WTC11 (cell line): ENCODE data around the gene IBA57. TPM values are rescaled to one million over a fixed set of nuclear protein-coding genes. Genes with fewer than 3 reads are reported as not detected.

Experiments
- ATAC-seq: fragments of 200-7000 bp; cut with Tn5 transposase; 2 replicates; pipeline ENCODE4 v1.10.0; 2021; ENCODE audit warnings: mild to moderate bottlenecking, moderate library complexity
- CTCF ChIA-PET: fragments of 300-600 bp; sonication (Branson Sonifier 250); formaldehyde crosslinking; loops from one replicate; lab custom pipeline; 2021; ENCODE audit warnings: antibody characterized with exemption; lab: Charles Lee
- POLR2A ChIA-PET: fragments of 350-600 bp; sonication (Branson Sonifier 250); formaldehyde crosslinking; loops from one replicate; lab custom pipeline; 2021; ENCODE audit warnings: antibody characterized with exemption; lab: Charles Lee
- DNase-seq: peaks from one replicate; pipeline ENCODE4 v3.0.0; 2021; ENCODE audit warnings: low spot score
- H3K27ac Mint-ChIP-seq: 2 replicates; pipeline ENCODE4 v1.8.0; 2021; ENCODE audit warnings: mixed read lengths
- H3K27me3 Mint-ChIP-seq: 2 replicates; pipeline ENCODE4 v1.8.0; 2021; ENCODE audit warnings: low read depth, mild to moderate bottlenecking, moderate library complexity, mixed read lengths
- H3K36me3 Mint-ChIP-seq: 2 replicates; pipeline ENCODE4 v1.8.0; 2021; ENCODE audit warnings: mixed read lengths
- H3K4me1 Mint-ChIP-seq: 2 replicates; pipeline ENCODE4 v1.8.0; 2022; ENCODE audit warnings: mixed read lengths
- H3K4me3 Mint-ChIP-seq: 2 replicates; pipeline ENCODE4 v1.8.0; 2021; ENCODE audit warnings: mild to moderate bottlenecking, moderate library complexity, mixed read lengths
- H3K9me3 Mint-ChIP-seq: 2 replicates; pipeline ENCODE4 v1.8.0; 2021; ENCODE audit warnings: mixed read lengths
- CREB1 ChIP-seq: sonication (generic); formaldehyde crosslinking; IDR thresholded peaks from 2 replicates; pipeline ENCODE4 v1.8.0; 2023; ENCODE audit warnings: mild to moderate bottlenecking, missing genetic modification reagents
- ELF4 ChIP-seq: sonication (generic); formaldehyde crosslinking; IDR thresholded peaks from 2 replicates; pipeline ENCODE4 v1.8.1; 2022; ENCODE audit warnings: low read depth, mild to moderate bottlenecking, moderate library complexity, missing genetic modification reagents
- FOXK1 ChIP-seq: sonication (generic); formaldehyde crosslinking; IDR thresholded peaks from 2 replicates; pipeline ENCODE4 v1.8.0; 2022; ENCODE audit warnings: mild to moderate bottlenecking, moderate library complexity, missing genetic modification reagents
- IRF2 ChIP-seq: sonication (generic); formaldehyde crosslinking; IDR thresholded peaks from 2 replicates; pipeline ENCODE4 v1.8.0; 2022; ENCODE audit warnings: low read depth, missing genetic modification reagents, borderline replicate concordance
- KAT7 ChIP-seq: sonication (generic); formaldehyde crosslinking; IDR thresholded peaks from 2 replicates; pipeline ENCODE4 v1.8.1; 2023; ENCODE audit warnings: missing genetic modification reagents, mild to moderate bottlenecking, borderline replicate concordance
- MAX ChIP-seq: sonication (generic); formaldehyde crosslinking; IDR thresholded peaks from 2 replicates; pipeline ENCODE4 v1.8.0; 2022; ENCODE audit warnings: mild to moderate bottlenecking, missing genetic modification reagents
- NR3C1 ChIP-seq: sonication (generic); formaldehyde crosslinking; conservative IDR thresholded peaks from 2 replicates; pipeline ENCODE4 v1.8.1; 2023; ENCODE audit warnings: low read depth, mild to moderate bottlenecking, missing genetic modification reagents
- SMAD3 ChIP-seq: sonication (generic); formaldehyde crosslinking; IDR thresholded peaks from 2 replicates; pipeline ENCODE4 v1.8.0; 2022; ENCODE audit warnings: missing genetic modification reagents, mild to moderate bottlenecking, borderline replicate concordance
- SMAD4 ChIP-seq: sonication (generic); formaldehyde crosslinking; IDR thresholded peaks from 2 replicates; pipeline ENCODE4 v1.8.0; 2022; ENCODE audit warnings: mild to moderate bottlenecking, missing genetic modification reagents
- SP1 ChIP-seq: sonication (generic); formaldehyde crosslinking; conservative IDR thresholded peaks from 2 replicates; pipeline ENCODE4 v1.8.1; 2022; ENCODE audit warnings: missing genetic modification reagents
- TEAD4 ChIP-seq: sonication (generic); formaldehyde crosslinking; IDR thresholded peaks from 2 replicates; pipeline ENCODE4 v1.8.0; 2022; ENCODE audit warnings: mild to moderate bottlenecking, missing genetic modification reagents
- ZBTB21 ChIP-seq: sonication (generic); formaldehyde crosslinking; IDR thresholded peaks from 2 replicates; pipeline ENCODE4 v1.8.1; 2023; ENCODE audit warnings: mild to moderate bottlenecking, missing genetic modification reagents, borderline replicate concordance
- ZNF232 ChIP-seq: sonication (generic); formaldehyde crosslinking; IDR thresholded peaks from 2 replicates; pipeline ENCODE4 v1.8.0; 2022; ENCODE audit warnings: mild to moderate bottlenecking, missing genetic modification reagents
- ZNF416 ChIP-seq: fragments of 250-450 bp; sonication (Bioruptor Pico); IDR thresholded peaks from 2 replicates; pipeline ENCODE4 v1.9.0; 2021; ENCODE audit warnings: mild to moderate bottlenecking, inconsistent platforms
- ZNF423 ChIP-seq: fragments of 250-450 bp; sonication (Bioruptor Pico); IDR thresholded peaks from 2 replicates; pipeline ENCODE4 v2.1.2; 2022; ENCODE audit warnings: mild to moderate bottlenecking, moderate library complexity
- total RNA-seq: library from RNA; stranded (reverse); gene quantifications from 3 replicates; pipeline ENCODE4 v1.2.3, GENCODE V29; 2021
- TF ChIP-seq, protein P1 (sequence below): sonication (generic); formaldehyde crosslinking; IDR thresholded peaks from 2 replicates; pipeline ENCODE4 v1.8.0; 2023; ENCODE audit warnings: missing genetic modification reagents, mild to moderate bottlenecking, borderline replicate concordance
- TF ChIP-seq, protein P2 (sequence below): sonication (generic); formaldehyde crosslinking; IDR thresholded peaks from 2 replicates; pipeline ENCODE4 v1.8.1; 2023; ENCODE audit warnings: mild to moderate bottlenecking, missing genetic modification reagents, moderate library complexity
- TF ChIP-seq, protein P3 (sequence below): sonication (generic); formaldehyde crosslinking; IDR thresholded peaks from 2 replicates; pipeline ENCODE4 v1.8.1; 2023; ENCODE audit warnings: mild to moderate bottlenecking, missing genetic modification reagents
- TF ChIP-seq, protein P4 (sequence below): sonication (generic); formaldehyde crosslinking; conservative IDR thresholded peaks from 2 replicates; pipeline ENCODE4 v1.8.1; 2023; ENCODE audit warnings: mild to moderate bottlenecking, low read depth, missing genetic modification reagents, moderate library complexity
- TF ChIP-seq, protein P5 (sequence below): sonication (generic); formaldehyde crosslinking; IDR thresholded peaks from 2 replicates; pipeline ENCODE4 v1.8.1; 2022; ENCODE audit warnings: mild to moderate bottlenecking, moderate library complexity, missing genetic modification reagents
- TF ChIP-seq, protein P6 (sequence below): fragments of 200-600 bp; IDR thresholded peaks from 2 replicates; pipeline ENCODE4 v1.8.0; 2022; ENCODE audit warnings: antibody characterized with exemption

The IBA57 gene
- total RNA-seq, 1 experiment from 2014 or later: 11.4 TPM

- TF ChIP-seq, protein P1, sequence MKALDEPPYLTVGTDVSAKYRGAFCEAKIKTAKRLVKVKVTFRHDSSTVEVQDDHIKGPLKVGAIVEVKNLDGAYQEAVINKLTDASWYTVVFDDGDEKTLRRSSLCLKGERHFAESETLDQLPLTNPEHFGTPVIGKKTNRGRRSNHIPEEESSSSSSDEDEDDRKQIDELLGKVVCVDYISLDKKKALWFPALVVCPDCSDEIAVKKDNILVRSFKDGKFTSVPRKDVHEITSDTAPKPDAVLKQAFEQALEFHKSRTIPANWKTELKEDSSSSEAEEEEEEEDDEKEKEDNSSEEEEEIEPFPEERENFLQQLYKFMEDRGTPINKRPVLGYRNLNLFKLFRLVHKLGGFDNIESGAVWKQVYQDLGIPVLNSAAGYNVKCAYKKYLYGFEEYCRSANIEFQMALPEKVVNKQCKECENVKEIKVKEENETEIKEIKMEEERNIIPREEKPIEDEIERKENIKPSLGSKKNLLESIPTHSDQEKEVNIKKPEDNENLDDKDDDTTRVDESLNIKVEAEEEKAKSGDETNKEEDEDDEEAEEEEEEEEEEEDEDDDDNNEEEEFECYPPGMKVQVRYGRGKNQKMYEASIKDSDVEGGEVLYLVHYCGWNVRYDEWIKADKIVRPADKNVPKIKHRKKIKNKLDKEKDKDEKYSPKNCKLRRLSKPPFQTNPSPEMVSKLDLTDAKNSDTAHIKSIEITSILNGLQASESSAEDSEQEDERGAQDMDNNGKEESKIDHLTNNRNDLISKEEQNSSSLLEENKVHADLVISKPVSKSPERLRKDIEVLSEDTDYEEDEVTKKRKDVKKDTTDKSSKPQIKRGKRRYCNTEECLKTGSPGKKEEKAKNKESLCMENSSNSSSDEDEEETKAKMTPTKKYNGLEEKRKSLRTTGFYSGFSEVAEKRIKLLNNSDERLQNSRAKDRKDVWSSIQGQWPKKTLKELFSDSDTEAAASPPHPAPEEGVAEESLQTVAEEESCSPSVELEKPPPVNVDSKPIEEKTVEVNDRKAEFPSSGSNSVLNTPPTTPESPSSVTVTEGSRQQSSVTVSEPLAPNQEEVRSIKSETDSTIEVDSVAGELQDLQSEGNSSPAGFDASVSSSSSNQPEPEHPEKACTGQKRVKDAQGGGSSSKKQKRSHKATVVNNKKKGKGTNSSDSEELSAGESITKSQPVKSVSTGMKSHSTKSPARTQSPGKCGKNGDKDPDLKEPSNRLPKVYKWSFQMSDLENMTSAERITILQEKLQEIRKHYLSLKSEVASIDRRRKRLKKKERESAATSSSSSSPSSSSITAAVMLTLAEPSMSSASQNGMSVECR: no peak
- TF ChIP-seq SMAD4 (CRISPR knock-in tag): no peak
- no peak for TF ChIP-seq KAT7 (CRISPR knock-in tag)
- TF ChIP-seq, protein P2, sequence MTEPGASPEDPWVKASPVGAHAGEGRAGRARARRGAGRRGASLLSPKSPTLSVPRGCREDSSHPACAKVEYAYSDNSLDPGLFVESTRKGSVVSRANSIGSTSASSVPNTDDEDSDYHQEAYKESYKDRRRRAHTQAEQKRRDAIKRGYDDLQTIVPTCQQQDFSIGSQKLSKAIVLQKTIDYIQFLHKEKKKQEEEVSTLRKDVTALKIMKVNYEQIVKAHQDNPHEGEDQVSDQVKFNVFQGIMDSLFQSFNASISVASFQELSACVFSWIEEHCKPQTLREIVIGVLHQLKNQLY: no peak
- TF ChIP-seq NR3C1 (CRISPR knock-in tag): no peak
- TF ChIP-seq ELF4 (CRISPR knock-in tag): no peak
- no peak for TF ChIP-seq ZNF416
Observed at GRCh38 chr1:228207851-228208821, 42.5 kb downstream of the IBA57 start, which contains the start of gene OBSCN (continued).

GRCh38 chr1:228208831-228209551 is 43.4 kb downstream of the IBA57 start:
- Mint-ChIP-seq H3K27me3 (peaks cover 40% of the 10 kb centered on the region), H3K4me1 (no peaks in the 10 kb centered on the region), H3K27ac (no peak overlapping the region), H3K36me3 (no peaks in the 10 kb centered on the region), H3K9me3 (no peaks in the 10 kb centered on the region), H3K4me3 (no peak overlapping the region)
- ChIA-PET POLR2A (interaction anchor here (0.9 kb wide), 1 partner anchor 198 kb away, joined by 4 read pairs; the partner anchor contains the start of gene TRIM11), CTCF (interaction anchor here (0.6 kb wide), 1 partner anchor 51 kb away, joined by 4 read pairs; no protein-coding TSS in a partner anchor)
- ATAC-seq: no peak
- no peak for DNase-seq
- TF ChIP-seq, protein P3, sequence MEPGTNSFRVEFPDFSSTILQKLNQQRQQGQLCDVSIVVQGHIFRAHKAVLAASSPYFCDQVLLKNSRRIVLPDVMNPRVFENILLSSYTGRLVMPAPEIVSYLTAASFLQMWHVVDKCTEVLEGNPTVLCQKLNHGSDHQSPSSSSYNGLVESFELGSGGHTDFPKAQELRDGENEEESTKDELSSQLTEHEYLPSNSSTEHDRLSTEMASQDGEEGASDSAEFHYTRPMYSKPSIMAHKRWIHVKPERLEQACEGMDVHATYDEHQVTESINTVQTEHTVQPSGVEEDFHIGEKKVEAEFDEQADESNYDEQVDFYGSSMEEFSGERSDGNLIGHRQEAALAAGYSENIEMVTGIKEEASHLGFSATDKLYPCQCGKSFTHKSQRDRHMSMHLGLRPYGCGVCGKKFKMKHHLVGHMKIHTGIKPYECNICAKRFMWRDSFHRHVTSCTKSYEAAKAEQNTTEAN (CRISPR knock-in tag): no peak
- TF ChIP-seq ZNF423 (CRISPR knock-in tag) (no peak), IRF2 (no peak), ZNF232 (CRISPR knock-in tag) (no peak), CREB1 (no peak), KAT7 (CRISPR knock-in tag) (no peak), FOXK1 (CRISPR knock-in tag) (no peak), TEAD4 (no peak), SMAD3 (CRISPR knock-in tag) (no peak), SP1 (no peak), ZBTB21 (CRISPR knock-in tag) (no peak), MAX (CRISPR knock-in tag) (no peak)
- TF ChIP-seq, protein P4, sequence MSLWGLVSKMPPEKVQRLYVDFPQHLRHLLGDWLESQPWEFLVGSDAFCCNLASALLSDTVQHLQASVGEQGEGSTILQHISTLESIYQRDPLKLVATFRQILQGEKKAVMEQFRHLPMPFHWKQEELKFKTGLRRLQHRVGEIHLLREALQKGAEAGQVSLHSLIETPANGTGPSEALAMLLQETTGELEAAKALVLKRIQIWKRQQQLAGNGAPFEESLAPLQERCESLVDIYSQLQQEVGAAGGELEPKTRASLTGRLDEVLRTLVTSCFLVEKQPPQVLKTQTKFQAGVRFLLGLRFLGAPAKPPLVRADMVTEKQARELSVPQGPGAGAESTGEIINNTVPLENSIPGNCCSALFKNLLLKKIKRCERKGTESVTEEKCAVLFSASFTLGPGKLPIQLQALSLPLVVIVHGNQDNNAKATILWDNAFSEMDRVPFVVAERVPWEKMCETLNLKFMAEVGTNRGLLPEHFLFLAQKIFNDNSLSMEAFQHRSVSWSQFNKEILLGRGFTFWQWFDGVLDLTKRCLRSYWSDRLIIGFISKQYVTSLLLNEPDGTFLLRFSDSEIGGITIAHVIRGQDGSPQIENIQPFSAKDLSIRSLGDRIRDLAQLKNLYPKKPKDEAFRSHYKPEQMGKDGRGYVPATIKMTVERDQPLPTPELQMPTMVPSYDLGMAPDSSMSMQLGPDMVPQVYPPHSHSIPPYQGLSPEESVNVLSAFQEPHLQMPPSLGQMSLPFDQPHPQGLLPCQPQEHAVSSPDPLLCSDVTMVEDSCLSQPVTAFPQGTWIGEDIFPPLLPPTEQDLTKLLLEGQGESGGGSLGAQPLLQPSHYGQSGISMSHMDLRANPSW: no peak
- TF ChIP-seq, protein P5, sequence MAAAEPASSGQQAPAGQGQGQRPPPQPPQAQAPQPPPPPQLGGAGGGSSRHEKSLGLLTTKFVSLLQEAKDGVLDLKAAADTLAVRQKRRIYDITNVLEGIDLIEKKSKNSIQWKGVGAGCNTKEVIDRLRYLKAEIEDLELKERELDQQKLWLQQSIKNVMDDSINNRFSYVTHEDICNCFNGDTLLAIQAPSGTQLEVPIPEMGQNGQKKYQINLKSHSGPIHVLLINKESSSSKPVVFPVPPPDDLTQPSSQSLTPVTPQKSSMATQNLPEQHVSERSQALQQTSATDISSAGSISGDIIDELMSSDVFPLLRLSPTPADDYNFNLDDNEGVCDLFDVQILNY (CRISPR knock-in tag): no peak
- TF ChIP-seq, protein P6, sequence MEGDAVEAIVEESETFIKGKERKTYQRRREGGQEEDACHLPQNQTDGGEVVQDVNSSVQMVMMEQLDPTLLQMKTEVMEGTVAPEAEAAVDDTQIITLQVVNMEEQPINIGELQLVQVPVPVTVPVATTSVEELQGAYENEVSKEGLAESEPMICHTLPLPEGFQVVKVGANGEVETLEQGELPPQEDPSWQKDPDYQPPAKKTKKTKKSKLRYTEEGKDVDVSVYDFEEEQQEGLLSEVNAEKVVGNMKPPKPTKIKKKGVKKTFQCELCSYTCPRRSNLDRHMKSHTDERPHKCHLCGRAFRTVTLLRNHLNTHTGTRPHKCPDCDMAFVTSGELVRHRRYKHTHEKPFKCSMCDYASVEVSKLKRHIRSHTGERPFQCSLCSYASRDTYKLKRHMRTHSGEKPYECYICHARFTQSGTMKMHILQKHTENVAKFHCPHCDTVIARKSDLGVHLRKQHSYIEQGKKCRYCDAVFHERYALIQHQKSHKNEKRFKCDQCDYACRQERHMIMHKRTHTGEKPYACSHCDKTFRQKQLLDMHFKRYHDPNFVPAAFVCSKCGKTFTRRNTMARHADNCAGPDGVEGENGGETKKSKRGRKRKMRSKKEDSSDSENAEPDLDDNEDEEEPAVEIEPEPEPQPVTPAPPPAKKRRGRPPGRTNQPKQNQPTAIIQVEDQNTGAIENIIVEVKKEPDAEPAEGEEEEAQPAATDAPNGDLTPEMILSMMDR: no peak
